ENCODE results near the gene SORBS1. TPM values are rescaled to one million over a fixed set of nuclear protein-coding genes. Genes with fewer than 3 reads are reported as not detected.

SORBS1 gene
- total RNA-seq, 4 donors from 2014 or later: 92.2 to 308 (median 150) TPM

GRCh38 chr10:95415621-95416031 is 145.5 kb downstream of the SORBS1 start:
- H3K9me3 ChIP-seq: no peaks in the 10 kb centered on the region
- no peak for DNase-seq
- H3K4me1 ChIP-seq: peaks cover 0 to 33% (median 17%) of the 10 kb centered on the region in 4 donors
- in situ Hi-C loops (cut with MboI; ENCODE audit: low pct_ligation_motif_present in 1 of 4, low pct_unique_long_range_greater_than_20kb in 1 of 4, low sequenced_read_pairs in 3 of 4) (no loop called here), intact Hi-C loops (cut with DNase I; ENCODE audit: low total_unique reads) (no loop called here)
- H3K27me3 ChIP-seq: no peaks in the 10 kb centered on the region
- no peaks in the 10 kb centered on the region for H3K36me3 ChIP-seq
- TF ChIP-seq CTCF (IDR thresholded peaks at IDR 0.05) (no peak), POLR2AphosphoS5 (IDR thresholded peaks at IDR 0.05) (no peak), POLR2A (IDR thresholded peaks at IDR 0.05) (no peak), EP300 (IDR thresholded peaks at IDR 0.05; ENCODE audit: low read depth) (no peak)
- 73 to 80% methylated on average over 2 to 16 of the region's 16 CpGs for WGBS, 2 donors (ENCODE audit: low coverage in 1 of 2)
- H3K4me3 ChIP-seq: no peak overlapping the region
- H3K27ac ChIP-seq: peak overlapping the region; percentile 59 to 85 (median 74)

DNA sequence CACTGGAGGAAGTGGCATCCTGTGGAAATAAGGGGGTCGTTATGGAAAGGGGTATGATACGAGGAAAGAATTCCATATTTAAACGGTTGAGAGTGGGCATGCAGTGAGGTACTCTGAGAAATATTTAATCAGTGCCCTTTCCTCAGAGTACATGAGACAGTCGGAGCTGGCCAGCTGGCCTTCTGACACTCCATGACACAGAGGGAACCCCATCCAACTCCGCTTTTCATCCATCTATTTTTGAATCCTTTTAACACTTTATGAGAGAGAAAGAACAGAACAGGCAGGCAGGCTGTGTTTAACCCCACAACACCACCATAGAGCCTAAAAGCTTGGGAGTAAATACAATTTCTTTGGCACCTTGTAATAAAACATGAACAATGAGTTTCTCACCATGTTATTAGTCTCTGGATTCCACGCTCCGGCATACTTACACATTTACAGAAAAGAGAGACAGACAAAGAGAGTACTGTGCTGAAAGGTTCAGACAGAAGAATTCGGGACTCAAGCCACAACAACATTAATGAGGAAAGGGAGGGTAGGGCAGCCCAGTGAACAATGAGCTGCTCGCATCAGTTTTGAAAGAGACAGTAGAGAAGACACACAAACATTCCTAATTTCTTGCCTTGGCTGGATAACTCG is 146.2 kb downstream of the SORBS1 start:
- in situ Hi-C loops (cut with MboI; ENCODE audit: low pct_ligation_motif_present in 1 of 4, low pct_unique_long_range_greater_than_20kb in 1 of 4, low sequenced_read_pairs in 3 of 4) (no loop called here), intact Hi-C loops (cut with DNase I; ENCODE audit: low total_unique reads) (no loop called here)
- Histone ChIP-seq H3K27ac (peak overlapping the region; percentile 59 to 85 (median 74)), H3K4me3 (no peak overlapping the region), H3K27me3 (no peaks in the 10 kb centered on the region), H3K9me3 (no peaks in the 10 kb centered on the region), H3K4me1 (peaks cover 0 to 34% (median 19%) of the 10 kb centered on the region in 4 donors), H3K36me3 (no peaks in the 10 kb centered on the region)
- no peak for TF ChIP-seq CTCF (IDR thresholded peaks at IDR 0.05)
- TF ChIP-seq EP300 (IDR thresholded peaks at IDR 0.05; ENCODE audit: low read depth): no peak
- no peak for TF ChIP-seq POLR2AphosphoS5 (IDR thresholded peaks at IDR 0.05)
- no peak for TF ChIP-seq POLR2A (IDR thresholded peaks at IDR 0.05)
- DNase-seq: no peak
- 59 to 70% methylated on average over 6 to 10 of the region's 10 CpGs for WGBS, 2 donors (ENCODE audit: low coverage in 1 of 2)

- WGBS, 2 donors (ENCODE audit: low coverage in 1 of 2): 82 to 91% methylated on average over 9 to 27 of the region's 27 CpGs
- Histone ChIP-seq H3K9me3 (no peaks in the 10 kb centered on the region), H3K27ac (peak overlapping the region; percentile 59 to 85 (median 74)), H3K4me3 (no peak overlapping the region), H3K36me3 (no peaks in the 10 kb centered on the region), H3K4me1 (peaks cover 0 to 36% (median 24%) of the 10 kb centered on the region in 4 donors), H3K27me3 (no peaks in the 10 kb centered on the region)
- intact Hi-C loops (cut with DNase I; ENCODE audit: low total_unique reads) (no loop called here), in situ Hi-C loops (cut with MboI; ENCODE audit: low pct_ligation_motif_present in 1 of 4, low pct_unique_long_range_greater_than_20kb in 1 of 4, low sequenced_read_pairs in 3 of 4) (no loop called here)
- DNase-seq: no peak
- no peak for TF ChIP-seq EP300 (IDR thresholded peaks at IDR 0.05; ENCODE audit: low read depth)
- no peak for TF ChIP-seq POLR2AphosphoS5 (IDR thresholded peaks at IDR 0.05)
- no peak for TF ChIP-seq POLR2A (IDR thresholded peaks at IDR 0.05)
- no peak for TF ChIP-seq CTCF (IDR thresholded peaks at IDR 0.05)
Measured at GRCh38 chr10:95414016-95414830, 146.9 kb downstream of the SORBS1 start.

DNA sequence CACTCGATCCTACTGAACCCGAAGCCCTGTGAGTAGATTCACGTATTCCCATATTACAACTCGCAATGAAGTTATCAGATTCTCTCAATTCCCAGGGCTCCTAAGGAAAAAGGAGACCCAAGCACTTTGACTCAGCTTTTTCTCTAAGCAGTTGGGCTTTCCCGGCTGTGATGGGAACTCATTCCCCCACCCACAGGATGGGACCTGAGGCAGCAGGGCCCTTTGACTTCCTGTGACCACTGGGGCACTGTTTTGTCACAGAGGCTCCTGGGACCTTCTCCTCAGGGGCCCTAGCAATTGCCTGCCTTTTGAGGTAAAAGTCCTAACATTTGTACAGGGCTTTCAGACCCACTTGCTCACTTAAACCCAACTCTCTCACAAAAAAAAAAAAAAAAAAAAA is 147.6 kb downstream of the SORBS1 start:
- peaks cover 5 to 42% (median 30%) of the 10 kb centered on the region in 4 donors for H3K4me1 ChIP-seq
- H3K27me3 ChIP-seq: no peaks in the 10 kb centered on the region
- TF ChIP-seq POLR2AphosphoS5 (IDR thresholded peaks at IDR 0.05) (no peak), CTCF (IDR thresholded peaks at IDR 0.05) (no peak), EP300 (IDR thresholded peaks at IDR 0.05; ENCODE audit: low read depth) (no peak), POLR2A (IDR thresholded peaks at IDR 0.05) (no peak)
- H3K9me3 ChIP-seq: no peaks in the 10 kb centered on the region
- in situ Hi-C loops (cut with MboI; ENCODE audit: low pct_ligation_motif_present in 1 of 4, low pct_unique_long_range_greater_than_20kb in 1 of 4, low sequenced_read_pairs in 3 of 4): no loop called here
- no peak overlapping the region for H3K4me3 ChIP-seq
- no peak for DNase-seq
- peak overlapping the region; percentile 59 to 85 (median 74) for H3K27ac ChIP-seq
- WGBS, 2 donors (ENCODE audit: low coverage in 1 of 2): 82% methylated on average over 5 of the region's 5 CpGs; no CpG with 5 or more reads in 1 of the 2 donors
- no peaks in the 10 kb centered on the region for H3K36me3 ChIP-seq
- intact Hi-C loops (cut with DNase I; ENCODE audit: low total_unique reads): no loop called here
